ENCODE data around the gene ACACA.

ACACA gene

DNA sequence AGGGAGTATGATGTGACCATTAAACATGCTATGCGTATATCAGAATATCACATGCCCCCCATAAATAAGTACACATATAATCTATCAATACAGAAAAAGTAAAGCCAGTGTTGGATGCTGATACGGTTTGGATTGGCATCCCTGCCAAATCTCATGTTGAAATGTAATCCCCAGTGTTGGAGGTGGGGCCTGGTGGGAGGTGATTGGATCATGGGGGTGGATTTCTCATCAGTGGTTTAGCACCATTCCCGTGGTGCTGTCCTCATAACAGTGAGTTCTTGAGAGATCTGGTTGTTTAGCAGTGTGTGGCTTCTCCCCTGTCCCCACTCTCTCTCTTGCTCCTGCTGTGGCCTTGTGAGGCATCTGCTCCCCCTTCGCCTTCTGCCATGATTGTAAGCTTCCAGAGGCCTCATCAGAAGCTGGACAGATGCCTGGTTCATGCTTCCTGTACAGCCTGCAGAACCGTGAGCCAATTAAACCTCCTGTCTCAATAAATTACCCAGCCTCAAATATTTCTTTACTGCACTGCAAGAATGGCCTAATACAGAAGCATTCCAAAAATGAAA, 369.0 kb downstream of the ACACA start:
- no peak for DNase-seq (ENCODE audit: low read depth in 2 of 2)
